ENCODE measurements around the gene SGCA. TPM values are rescaled to one million over a fixed set of nuclear protein-coding genes. Genes with fewer than 3 reads are reported as not detected.

Gene SGCA
- total and polyA plus RNA-seq, 9 of the 15 experiments (the other 6 are each of a cell fraction or from before 2014, with no cell fraction given), result not detected

DNA sequence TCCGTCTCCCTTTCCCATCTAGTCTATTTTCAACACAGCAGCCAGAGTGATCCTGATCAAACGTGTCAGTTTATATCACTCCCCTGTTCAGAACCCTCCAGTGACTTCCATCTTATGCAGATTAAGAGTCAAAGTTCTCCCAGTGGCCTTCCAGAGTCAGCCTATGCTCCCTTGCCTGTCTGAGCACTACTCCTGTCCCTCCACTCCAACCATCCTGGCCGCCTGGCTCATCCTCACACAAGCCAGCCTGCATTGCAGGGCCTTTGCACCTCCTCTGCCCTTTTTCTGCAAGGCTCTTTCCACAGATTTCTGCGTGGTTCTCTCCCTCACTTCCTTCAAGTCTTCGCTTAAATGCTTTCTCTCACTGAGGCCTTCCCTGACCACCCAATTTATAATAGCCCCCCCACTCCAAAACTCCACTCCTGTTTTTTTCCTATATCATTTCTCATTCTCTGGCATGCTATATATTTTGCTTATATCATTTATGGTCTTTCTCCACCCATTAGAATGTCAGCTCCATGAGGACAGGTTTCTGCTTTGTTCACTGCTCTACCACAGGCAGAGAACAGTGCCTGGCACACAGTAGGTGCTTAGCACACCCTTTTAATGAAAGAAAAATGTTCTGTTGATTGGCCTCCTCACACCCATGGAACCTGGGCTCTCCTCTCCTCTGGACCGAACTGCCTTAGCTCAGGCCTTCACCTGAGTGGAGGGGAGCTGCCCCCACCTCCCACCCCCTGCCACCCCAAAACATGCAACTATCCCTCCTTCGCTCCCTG lies 45.1 kb upstream of the SGCA start:
- Histone ChIP-seq H3K79me2 (ENCODE audit: control insufficient read depth, insufficient read depth, low read length) (no peaks in the 10 kb centered on the region), H3K9me1 (ENCODE audit: control insufficient read depth, insufficient read depth, low read length) (no peaks in the 10 kb centered on the region), H3K9me3 (replicated peaks; ENCODE audit: control insufficient read depth, insufficient read depth, low read depth, low read length) (no peaks in the 10 kb centered on the region), H3K4me3 (no peak overlapping the region), H3K27me3 (ENCODE audit: control insufficient read depth in 2 of 2, insufficient read depth in 2 of 2, low read length in 2 of 2) (peaks cover 37 to 67% of the 10 kb centered on the region in 2 experiments; a peak in 4 of 5 replicates), H4K20me1 (replicated peaks; ENCODE audit: control insufficient read depth, insufficient read depth, low read length) (peaks cover 3% of the 10 kb centered on the region), H3K9ac (ENCODE audit: insufficient read depth in 1 of 2, low read depth in 2 of 2, low read length in 2 of 2) (no peak overlapping the region), H2AFZ (ENCODE audit: low read depth, low read length) (no peak overlapping the region), H3K4me1 (replicated peaks in 1 of 2; ENCODE audit: control insufficient read depth in 2 of 2, insufficient read depth in 2 of 2, low read length in 2 of 2) (peaks cover 0 to 17% of the 10 kb centered on the region in 2 experiments; a peak in 4 of 5 replicates), H3K4me2 (ENCODE audit: insufficient read depth, low read length) (no peak overlapping the region), H3K27ac (ENCODE audit: extremely low read depth, low read depth, low read length) (no peak overlapping the region), H3K36me3 (ENCODE audit: control insufficient read depth, insufficient read depth, low read length) (no peaks in the 10 kb centered on the region)
- TF ChIP-seq XRCC5 (IDR thresholded peaks at IDR 0.05; ENCODE audit: low read depth, low read length), result no peak
- TF ChIP-seq ZNF316 (IDR thresholded peaks at IDR 0.05), result 0 out of 2 replicates have a peak, but pooled peaks have one; percentile 4
- peak; percentile 59; the same call in 1 of the 2 replicates for TF ChIP-seq ZKSCAN1 (IDR thresholded peaks at IDR 0.05; ENCODE audit: low read depth, low read length)
- ChIA-PET CTCF (ENCODE audit: low intra/inter-chr PET ratio) (no interaction called here), POLR2A (interaction anchor here (1.5 kb wide), 1 partner anchor 8 kb away, joined by 3 read pairs; no protein-coding TSS in a partner anchor)
- in situ Hi-C loops (cut with MboI) (no loop called here), intact Hi-C loops (cut with micrococcal nuclease) (no loop called here)
- WGBS (ENCODE audit: insufficient coverage, low coverage, missing lambda C conversion rate), result 0% methylated on average over 5 of the region's 7 CpGs
- ATAC-seq (no peak), DNase-seq (ENCODE audit: extremely low read depth in 1 of 4, low spot score in 3 of 4) (no peak), FAIRE-seq (no peak)
- BruUV-seq (replicated peaks), result no TSS peak

DNA sequence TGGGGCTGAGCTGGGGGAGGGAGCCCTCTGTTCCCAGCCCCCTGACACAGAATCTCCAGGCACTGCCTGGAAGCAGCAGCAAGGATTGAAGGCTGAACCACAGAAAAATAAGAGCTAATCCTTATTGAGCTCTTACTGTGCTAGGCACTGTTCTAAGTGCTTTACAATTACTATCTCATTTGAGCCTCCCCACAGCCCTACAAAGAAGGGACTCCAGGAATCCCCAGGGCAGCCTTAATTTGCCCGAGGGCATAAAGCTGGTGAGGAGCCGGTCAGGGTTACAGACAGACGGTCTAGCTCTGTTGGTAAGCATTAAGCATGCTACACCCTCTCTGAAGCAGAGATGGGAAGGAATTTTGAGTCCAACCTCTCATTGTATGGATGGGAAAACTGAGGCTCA lies 42.9 kb upstream of the SGCA start:
- H2AFZ ChIP-seq (ENCODE audit: low read depth, low read length), result no peak overlapping the region
- intact Hi-C loops (cut with micrococcal nuclease) (no loop called here), in situ Hi-C loops (cut with MboI) (no loop called here)
- no peaks in the 10 kb centered on the region for H3K9me1 ChIP-seq (ENCODE audit: control insufficient read depth, insufficient read depth, low read length)
- H3K36me3 ChIP-seq (ENCODE audit: control insufficient read depth, insufficient read depth, low read length), result no peaks in the 10 kb centered on the region
- H3K4me1 ChIP-seq (replicated peaks in 1 of 2; ENCODE audit: control insufficient read depth in 2 of 2, insufficient read depth in 2 of 2, low read length in 2 of 2), result peaks cover 4 to 6% of the 10 kb centered on the region in 2 experiments; a peak in 4 of 5 replicates
- DNase-seq (ENCODE audit: extremely low read depth in 1 of 4, low spot score in 3 of 4) (no peak), FAIRE-seq (no peak), ATAC-seq (no peak)
- no peak overlapping the region for H3K9ac ChIP-seq (ENCODE audit: insufficient read depth in 1 of 2, low read depth in 2 of 2, low read length in 2 of 2)
- no peak overlapping the region for H3K27ac ChIP-seq (ENCODE audit: extremely low read depth, low read depth, low read length)
- H3K79me2 ChIP-seq (ENCODE audit: control insufficient read depth, insufficient read depth, low read length), result no peaks in the 10 kb centered on the region
- no TSS peak for BruUV-seq (replicated peaks)
- 0% methylated on average over 3 of the region's 3 CpGs for WGBS (ENCODE audit: insufficient coverage, low coverage, missing lambda C conversion rate)
- ChIA-PET POLR2A (interaction anchor here (0.8 to 1.5 kb wide), 4 partner anchors 8 to 28 kb away, joined by 3 to 8 read pairs (median 5); no protein-coding TSS in a partner anchor), CTCF (ENCODE audit: low intra/inter-chr PET ratio) (no interaction called here)
- H3K4me2 ChIP-seq (ENCODE audit: insufficient read depth, low read length), result no peak overlapping the region
- H4K20me1 ChIP-seq (replicated peaks; ENCODE audit: control insufficient read depth, insufficient read depth, low read length), result peaks cover 3% of the 10 kb centered on the region
- H3K9me3 ChIP-seq (replicated peaks; ENCODE audit: control insufficient read depth, insufficient read depth, low read depth, low read length), result peaks cover 3% of the 10 kb centered on the region; the same call in 1 of the 2 replicates
- H3K27me3 ChIP-seq (ENCODE audit: control insufficient read depth in 2 of 2, insufficient read depth in 2 of 2, low read length in 2 of 2), result peaks cover 31 to 58% of the 10 kb centered on the region in 2 experiments; a peak in 4 of 5 replicates
- no peak overlapping the region for H3K4me3 ChIP-seq
- TF ChIP-seq POLR2A (conservative IDR thresholded peaks at IDR 0.05), result no peak
- no peak for TF ChIP-seq CBFB (CRISPR knock-in tag; IDR thresholded peaks at IDR 0.05)
- TF ChIP-seq ZNF41 (CRISPR knock-in tag; conservative IDR thresholded peaks at IDR 0.05), result no peak
- no peak for TF ChIP-seq ZKSCAN3 (CRISPR knock-in tag; IDR thresholded peaks at IDR 0.05)
- TF ChIP-seq, protein P1, sequence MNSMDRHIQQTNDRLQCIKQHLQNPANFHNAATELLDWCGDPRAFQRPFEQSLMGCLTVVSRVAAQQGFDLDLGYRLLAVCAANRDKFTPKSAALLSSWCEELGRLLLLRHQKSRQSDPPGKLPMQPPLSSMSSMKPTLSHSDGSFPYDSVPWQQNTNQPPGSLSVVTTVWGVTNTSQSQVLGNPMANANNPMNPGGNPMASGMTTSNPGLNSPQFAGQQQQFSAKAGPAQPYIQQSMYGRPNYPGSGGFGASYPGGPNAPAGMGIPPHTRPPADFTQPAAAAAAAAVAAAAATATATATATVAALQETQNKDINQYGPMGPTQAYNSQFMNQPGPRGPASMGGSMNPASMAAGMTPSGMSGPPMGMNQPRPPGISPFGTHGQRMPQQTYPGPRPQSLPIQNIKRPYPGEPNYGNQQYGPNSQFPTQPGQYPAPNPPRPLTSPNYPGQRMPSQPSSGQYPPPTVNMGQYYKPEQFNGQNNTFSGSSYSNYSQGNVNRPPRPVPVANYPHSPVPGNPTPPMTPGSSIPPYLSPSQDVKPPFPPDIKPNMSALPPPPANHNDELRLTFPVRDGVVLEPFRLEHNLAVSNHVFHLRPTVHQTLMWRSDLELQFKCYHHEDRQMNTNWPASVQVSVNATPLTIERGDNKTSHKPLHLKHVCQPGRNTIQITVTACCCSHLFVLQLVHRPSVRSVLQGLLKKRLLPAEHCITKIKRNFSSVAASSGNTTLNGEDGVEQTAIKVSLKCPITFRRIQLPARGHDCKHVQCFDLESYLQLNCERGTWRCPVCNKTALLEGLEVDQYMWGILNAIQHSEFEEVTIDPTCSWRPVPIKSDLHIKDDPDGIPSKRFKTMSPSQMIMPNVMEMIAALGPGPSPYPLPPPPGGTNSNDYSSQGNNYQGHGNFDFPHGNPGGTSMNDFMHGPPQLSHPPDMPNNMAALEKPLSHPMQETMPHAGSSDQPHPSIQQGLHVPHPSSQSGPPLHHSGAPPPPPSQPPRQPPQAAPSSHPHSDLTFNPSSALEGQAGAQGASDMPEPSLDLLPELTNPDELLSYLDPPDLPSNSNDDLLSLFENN (IDR thresholded peaks at IDR 0.05; ENCODE audit: low read depth in 2 of 2, low read length in 2 of 2), result no peak
- no peak for TF ChIP-seq HMG20B (CRISPR knock-in tag; IDR thresholded peaks at IDR 0.05)
- no peak for TF ChIP-seq E2F3 (CRISPR knock-in tag; IDR thresholded peaks at IDR 0.05)
- TF ChIP-seq MCM5 (IDR thresholded peaks at IDR 0.05; ENCODE audit: low read depth), result no peak
- TF ChIP-seq, protein P2, sequence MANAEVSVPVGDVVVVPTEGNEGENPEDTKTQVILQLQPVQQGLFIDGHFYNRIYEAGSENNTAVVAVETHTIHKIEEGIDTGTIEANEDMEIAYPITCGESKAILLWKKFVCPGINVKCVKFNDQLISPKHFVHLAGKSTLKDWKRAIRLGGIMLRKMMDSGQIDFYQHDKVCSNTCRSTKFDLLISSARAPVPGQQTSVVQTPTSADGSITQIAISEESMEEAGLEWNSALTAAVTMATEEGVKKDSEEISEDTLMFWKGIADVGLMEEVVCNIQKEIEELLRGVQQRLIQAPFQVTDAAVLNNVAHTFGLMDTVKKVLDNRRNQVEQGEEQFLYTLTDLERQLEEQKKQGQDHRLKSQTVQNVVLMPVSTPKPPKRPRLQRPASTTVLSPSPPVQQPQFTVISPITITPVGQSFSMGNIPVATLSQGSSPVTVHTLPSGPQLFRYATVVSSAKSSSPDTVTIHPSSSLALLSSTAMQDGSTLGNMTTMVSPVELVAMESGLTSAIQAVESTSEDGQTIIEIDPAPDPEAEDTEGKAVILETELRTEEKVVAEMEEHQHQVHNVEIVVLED (CRISPR knock-in tag; IDR thresholded peaks at IDR 0.05), result no peak
